BJ (cell line): Measurements from ENCODE around the gene DLX2. TPM values are rescaled to one million over a fixed set of nuclear protein-coding genes. Genes with fewer than 3 reads are reported as not detected.
A peak's percentile ranks its signal among the peaks of the same experiment; 100 is the strongest.

Experiments
- CTCF ChIA-PET: fragments of 350-600 bp; formaldehyde crosslinking; extraction: SDS; loops from one replicate; lab custom pipeline; 2021; ENCODE audit warnings: antibody characterized with exemption, inconsistent platforms; lab: Yijun Ruan, JAX
- POLR2A ChIA-PET: fragments of 300-600 bp; sonication (Branson Sonifier 250); formaldehyde crosslinking; extraction: SDS; loops from one replicate; lab custom pipeline; 2021; ENCODE audit warnings: antibody characterized with exemption; lab: Charles Lee
- DNase-seq: peaks from one replicate; pipeline ENCODE4 v3.0.0-alpha.2; 2011; ENCODE audit warnings: low read depth
- H3K27me3 ChIP-seq: 2 replicates; pipeline ENCODE4 v1.6.0; 2011; ENCODE audit warnings: low read length; ENCODE audit not compliant: control insufficient read depth, insufficient read depth
- H3K36me3 ChIP-seq: 2 replicates; pipeline ENCODE4 v1.5.1; 2011; ENCODE audit warnings: low read length; ENCODE audit not compliant: control insufficient read depth, insufficient read depth
- H3K4me3 ChIP-seq: 2 replicates; pipeline ENCODE4 v1.5.1; 2011; ENCODE audit warnings: low read depth, mild to moderate bottlenecking, control low read depth, low read length
- CTCF ChIP-seq: IDR thresholded peaks from 2 replicates; pipeline ENCODE4 v1.5.1; 2011; ENCODE audit warnings: low read depth, mild to moderate bottlenecking, control low read depth, inconsistent platforms, low read length, moderate library complexity; ENCODE audit not compliant: insufficient read depth
- polyA plus RNA-seq: library from polyadenylated mRNA; depleted of rRNA; stranded (reverse); fragments of >200 nt; gene quantifications from 2 replicates; pipeline ENCODE4 v1.2.3, GENCODE V29; 2011

The DLX2 gene
- polyA plus RNA-seq, 1 experiment, result 0.20 TPM

- ChIA-PET POLR2A (no interaction called here), CTCF (interaction anchor here (0.5 to 6.3 kb wide), 29 partner anchors 9 to 1184 kb away, joined by 3 to 43 read pairs (median 3); partner anchors contain the start of genes DYNC1I2, GORASP2 and HAT1)
- DNase-seq, result no peak
- no peak overlapping the region for H3K4me3 ChIP-seq
- peak; percentile 40 for TF ChIP-seq CTCF
- no peaks in the 10 kb centered on the region for H3K36me3 ChIP-seq
- no peaks in the 10 kb centered on the region for H3K27me3 ChIP-seq
Measured at GRCh38 chr2:172113617-172114016, 10.9 kb upstream of the DLX2 start.

GRCh38 chr2:172109988-172110811 lies 7.5 kb upstream of the DLX2 start:
- POLR2A ChIA-PET, result no interaction called here

GRCh38 chr2:172109256-172109987 lies 6.7 kb upstream of the DLX2 start:
- no peak for DNase-seq
- no peak for TF ChIP-seq CTCF
- Histone ChIP-seq H3K4me3 (no peak overlapping the region), H3K27me3 (no peaks in the 10 kb centered on the region), H3K36me3 (no peaks in the 10 kb centered on the region)
- ChIA-PET CTCF (interaction anchor here (0.6 to 5.1 kb wide), 2 partner anchors 402 to 536 kb away, joined by 3 to 23 read pairs; no protein-coding TSS in a partner anchor), POLR2A (no interaction called here)

More at GRCh38 chr2:172109988-172110811, 7.5 kb upstream of the DLX2 start:
- no peaks in the 10 kb centered on the region for H3K27me3 ChIP-seq
- TF ChIP-seq CTCF, result no peak
- CTCF ChIA-PET, result no interaction called here
- no peak for DNase-seq
- H3K36me3 ChIP-seq, result no peaks in the 10 kb centered on the region
- H3K4me3 ChIP-seq, result no peak overlapping the region

- Histone ChIP-seq H3K36me3 (no peaks in the 10 kb centered on the region), H3K27me3 (no peaks in the 10 kb centered on the region), H3K4me3 (no peak overlapping the region)
- CTCF ChIA-PET, result interaction anchor here (1.3 to 5.1 kb wide), 3 partner anchors 298 to 535 kb away, joined by 4 to 59 read pairs (median 23); no protein-coding TSS in a partner anchor
- TF ChIP-seq CTCF, result no peak
- DNase-seq, result no peak
- POLR2A ChIA-PET, result no interaction called here
Measured at GRCh38 chr2:172108587-172108930, 5.9 kb upstream of the DLX2 start.
